Ascending aorta (tissue), 2 donors: ENCODE measurements around the gene PURA. TPM values are rescaled to one million over a fixed set of nuclear protein-coding genes. Genes with fewer than 3 reads are reported as not detected.
A peak's percentile ranks its signal among the peaks of the same experiment; 100 is the strongest.

Experiments used
- DNase-seq, 2 donors: peaks; one replicate each; pipeline ENCODE4 v3.0.0-alpha.2; 2019; ENCODE audit warnings: low spot score in 2 of 2
- H3K27ac ChIP-seq, 2 donors: fragments of 200-600 bp; sonication (generic); one replicate each; pipeline ENCODE4 v1.5.1; 2016 to 2017; ENCODE audit warnings: mild to moderate bottlenecking in 1 of 2
- H3K27me3 ChIP-seq: fragments of 200-600 bp; sonication (generic); one replicate; pipeline ENCODE4 v1.5.1; 2017
- H3K36me3 ChIP-seq, 2 donors: fragments of 200-600 bp; sonication (generic); one replicate each; pipeline ENCODE4 v1.5.1; 2016
- H3K4me1 ChIP-seq, 2 donors: fragments of 200-600 bp; sonication (generic); one replicate each; pipeline ENCODE4 v1.5.1; 2016 to 2017; ENCODE audit warnings: mild to moderate bottlenecking in 1 of 2
- H3K4me3 ChIP-seq, 2 donors: fragments of 200-600 bp; sonication (generic); one replicate each; pipeline ENCODE4 v1.5.1; 2016 to 2017; ENCODE audit warnings: mild to moderate bottlenecking in 1 of 2
- H3K9me3 ChIP-seq, 2 donors: fragments of 200-600 bp; sonication (generic); one replicate each; pipeline ENCODE4 v1.5.1; 2016
- CTCF ChIP-seq, 3 experiments: fragments of 200-600 bp in 2 of 3; fragments of 450-650 bp in 1 of 3; sonication (generic) in 2 of 3; IDR thresholded peaks; one replicate each; pipeline ENCODE4 v1.5.1; 2016 to 2019; ENCODE audit warnings: antibody characterized with exemption in 3 of 3, mild to moderate bottlenecking in 1 of 3, moderate library complexity in 1 of 3
- intact Hi-C: fragments of 100-400 bp; cut with DNase I; formaldehyde crosslinking; loops from one replicate; pipeline ENCODE4 v1.15.1; 2023
- total RNA-seq: library from RNA; depleted of rRNA; stranded (reverse); fragments of >200 nt; gene quantifications from one replicate; pipeline ENCODE4 v1.1.0, GENCODE V29; 2016

The PURA gene
- total RNA-seq, 1 donor from 2014 or later: 11.5 TPM

- Histone ChIP-seq H3K27me3 (peaks cover 3% of the 10 kb centered on the region), H3K36me3 (no peaks in the 10 kb centered on the region), H3K27ac (no peak overlapping the region), H3K4me3 (no peak overlapping the region), H3K9me3 (no peaks in the 10 kb centered on the region), H3K4me1 (no peaks in the 10 kb centered on the region)
- TF ChIP-seq CTCF (IDR thresholded peaks at IDR 0.05): no peak
- intact Hi-C loops: no loop called here
- DNase-seq: no peak
Measured at GRCh38 chr5:140162781-140163180, 48.9 kb downstream of the PURA start.

- intact Hi-C loops: no loop called here
- Histone ChIP-seq H3K27me3 (peaks cover 3% of the 10 kb centered on the region), H3K27ac (peak overlapping the region in 1 of 2 donors; percentile 19), H3K9me3 (no peaks in the 10 kb centered on the region), H3K4me3 (no peak overlapping the region), H3K36me3 (no peaks in the 10 kb centered on the region), H3K4me1 (no peaks in the 10 kb centered on the region)
- DNase-seq: no peak
- no peak for TF ChIP-seq CTCF (IDR thresholded peaks at IDR 0.05)
Measured at GRCh38 chr5:140165101-140165922, 51.4 kb downstream of the PURA start.

- DNase-seq: no peak
- no peak for TF ChIP-seq CTCF (IDR thresholded peaks at IDR 0.05)
- no peak overlapping the region for H3K4me3 ChIP-seq
- H3K27ac ChIP-seq: no peak overlapping the region
- H3K36me3 ChIP-seq: no peaks in the 10 kb centered on the region
- no peaks in the 10 kb centered on the region for H3K9me3 ChIP-seq
- H3K27me3 ChIP-seq: peaks cover 3% of the 10 kb centered on the region
- intact Hi-C loops: no loop called here
- no peaks in the 10 kb centered on the region for H3K4me1 ChIP-seq
Measured at GRCh38 chr5:140165923-140166270, 52.0 kb downstream of the PURA start.

GRCh38 chr5:140166911-140167310 is 53.0 kb downstream of the PURA start:
- Histone ChIP-seq H3K4me3 (no peak overlapping the region), H3K27me3 (no peaks in the 10 kb centered on the region), H3K4me1 (no peaks in the 10 kb centered on the region), H3K27ac (no peak overlapping the region), H3K9me3 (no peaks in the 10 kb centered on the region), H3K36me3 (no peaks in the 10 kb centered on the region)
- DNase-seq: no peak
- TF ChIP-seq CTCF (IDR thresholded peaks at IDR 0.05): no peak
- intact Hi-C loops: no loop called here

GRCh38 chr5:140168371-140168770 is 54.5 kb downstream of the PURA start:
- no peak for TF ChIP-seq CTCF (IDR thresholded peaks at IDR 0.05)
- H3K4me3 ChIP-seq: no peak overlapping the region
- intact Hi-C loops: no loop called here

More at GRCh38 chr5:140168371-140168770, 54.5 kb downstream of the PURA start:
- Histone ChIP-seq H3K36me3 (no peaks in the 10 kb centered on the region), H3K4me1 (no peaks in the 10 kb centered on the region), H3K27me3 (no peaks in the 10 kb centered on the region), H3K27ac (no peak overlapping the region), H3K9me3 (no peaks in the 10 kb centered on the region)
- DNase-seq: no peak
